Measurements from ENCODE around the gene SF3B4. TPM values are rescaled to one million over a fixed set of nuclear protein-coding genes. Genes with fewer than 3 reads are reported as not detected.

SF3B4 gene
- total and polyA plus RNA-seq, 2 of the 13 experiments (the other 11 are each of a cell fraction or from before 2014, with no cell fraction given), result 13.8 to 14.8 TPM

- DNase-seq (ENCODE audit: low spot score), result no peak
- Histone ChIP-seq H3K4me1 (ENCODE audit: insufficient read depth, low read length) (peaks cover 11% of the 10 kb centered on the region), H3K36me3 (replicated peaks in 1 of 2; ENCODE audit: control insufficient read depth in 1 of 2, insufficient read depth in 2 of 2, low read length in 2 of 2) (peaks cover 19 to 73% of the 10 kb centered on the region in 2 experiments), H3K9ac (ENCODE audit: insufficient read depth, low read depth, low read length) (no peak overlapping the region), H3K9me3 (ENCODE audit: low read length) (no peaks in the 10 kb centered on the region), H3K27ac (ENCODE audit: extremely low read length, insufficient read depth, low read length) (no peak overlapping the region), H4K20me1 (ENCODE audit: insufficient read depth, low read length) (no peaks in the 10 kb centered on the region), H3K79me2 (ENCODE audit: insufficient read depth, low read length) (no peaks in the 10 kb centered on the region), H3K27me3 (ENCODE audit: control insufficient read depth in 1 of 2, insufficient read depth in 2 of 2, low read length in 2 of 2) (no peaks in the 10 kb centered on the region), H3K4me2 (ENCODE audit: low read depth, low read length) (no peak overlapping the region), H3K4me3 (replicated peaks in 1 of 3; ENCODE audit: insufficient read depth in 1 of 3, low read depth in 2 of 3, low read length in 3 of 3) (no peak overlapping the region), H2AFZ (ENCODE audit: low read length) (no peak overlapping the region)
- in situ Hi-C loops (cut with HindIII; ENCODE audit: extremely low pct_ligation_motif_present, low pct_unique_long_range_greater_than_20kb), result loop anchor here (5.0 to 10.0 kb wide), 2 partner anchors 90 to 232 kb away; no protein-coding TSS in a partner anchor
- intact Hi-C loops (cut with micrococcal nuclease; ENCODE audit: unreplicated experiment), result loop anchor here (1.0 to 10.0 kb wide), 3 partner anchors 88 to 224 kb away; no protein-coding TSS in a partner anchor
- no peak for FAIRE-seq
- CTCF ChIA-PET (ENCODE audit: low intra/inter-chr PET ratio, low total read pairs), result interaction anchor here (2.5 to 3.2 kb wide), 3 partner anchors 88 to 224 kb away, joined by 12 to 61 read pairs (median 13); no protein-coding TSS in a partner anchor
- no TSS peak for BruUV-seq (replicated peaks)
- WGBS (ENCODE audit: low lambda C conversion rate), result 81% methylated on average over 2 of the region's 2 CpGs
- TF ChIP-seq CHD2 (IDR thresholded peaks at IDR 0.05; ENCODE audit: low read depth, low read length), result no peak
- TF ChIP-seq REPIN1 (CRISPR knock-in tag; IDR thresholded peaks at IDR 0.05; ENCODE audit: borderline replicate concordance, low read depth), result no peak
- no peak for TF ChIP-seq ZNF598 (CRISPR knock-in tag; IDR thresholded peaks at IDR 0.05; ENCODE audit: borderline replicate concordance)
- TF ChIP-seq GMEB1 (CRISPR knock-in tag; IDR thresholded peaks at IDR 0.05; ENCODE audit: borderline replicate concordance), result no peak
- TF ChIP-seq BRF2 (CRISPR knock-in tag; IDR thresholded peaks at IDR 0.05), result no peak
- no peak for TF ChIP-seq JUN (CRISPR knock-in tag; IDR thresholded peaks at IDR 0.05)
- POLR2A ChIA-PET, result no interaction called here
- no peak for ATAC-seq
These were observed 35.1 kb upstream of the SF3B4 start for GRCh38 chr1:149962736-149963135.

Measured in HepG2 (cell line).